OCI-LY3 (cell line): ENCODE results near the gene HSD11B1L.

Source experiments
- H2AFZ ChIP-seq: fragments of 200-600, 300-600 bp; shearing (Covaris generic); 2 replicates; pipeline ENCODE4 v1.6.0; 2014; ENCODE audit warnings: antibody characterized with exemption, low read depth, low read length
- H3K27ac ChIP-seq: fragments of 200-600, 300-600 bp; sonication (generic); 2 replicates; pipeline ENCODE4 v1.5.1; 2014; ENCODE audit warnings: mild to moderate bottlenecking, low read length, moderate library complexity, mixed read lengths
- H3K27me3 ChIP-seq: fragments of 200-600, 300-600 bp; sonication (generic); 2 replicates; pipeline ENCODE4 v1.6.1; 2014; ENCODE audit warnings: low read depth, low read length, mixed read lengths
- H3K36me3 ChIP-seq: fragments of 200-600, 300-600 bp; sonication (generic); replicated peaks from 2 replicates; pipeline ENCODE3; 2014; ENCODE audit warnings: low read depth, low read length, mixed read lengths
- H3K4me1 ChIP-seq: fragments of 300-600, 200-600 bp; sonication (generic); 2 replicates; pipeline ENCODE4 v1.6.1; 2014; ENCODE audit warnings: low read length, mixed read lengths
- H3K4me2 ChIP-seq: fragments of 200-600, 300-600 bp; sonication (generic); 2 replicates; pipeline ENCODE4 v1.6.1; 2014; ENCODE audit warnings: low read length, mixed read lengths
- H3K4me3 ChIP-seq: fragments of 300-600, 200-600 bp; sonication (generic); 2 replicates; pipeline ENCODE4 v1.5.1; 2014; ENCODE audit warnings: antibody characterized with exemption, mild to moderate bottlenecking, low read length, moderate library complexity
- H3K79me2 ChIP-seq: fragments of 300-600, 200-600 bp; shearing (Covaris generic); 2 replicates; pipeline ENCODE4 v1.6.1; 2014; ENCODE audit warnings: mild to moderate bottlenecking, low read length, mixed read lengths
- H3K9ac ChIP-seq: fragments of 300-600, 200-600 bp; shearing (Covaris generic); 2 replicates; pipeline ENCODE4 v1.6.0; 2014; ENCODE audit warnings: mild to moderate bottlenecking, low read length, moderate library complexity
- H3K9me3 ChIP-seq: fragments of 200-600, 300-600 bp; shearing (Covaris generic); 2 replicates; pipeline ENCODE4 v1.6.1; 2014; ENCODE audit warnings: low read length, mixed read lengths; ENCODE audit not compliant: insufficient read depth
- H4K20me1 ChIP-seq: fragments of 200-600, 300-600 bp; sonication (generic); 2 replicates; pipeline ENCODE4 v1.6.1; 2016; ENCODE audit warnings: low read length, mixed read lengths; ENCODE audit not compliant: insufficient read depth
- CTCF ChIP-seq: fragments of 200-600, 300-600 bp; sonication (generic); IDR thresholded peaks from 2 replicates; pipeline ENCODE4 v1.5.1; 2014; ENCODE audit warnings: antibody characterized with exemption, low read length, low read depth
- EZH2phosphoT487 ChIP-seq: fragments of 200-600 bp; shearing (Covaris generic); IDR thresholded peaks from 2 replicates; pipeline ENCODE4 v1.6.1; 2018; ENCODE audit warnings: antibody characterized with exemption, mixed run types, low read depth

HSD11B1L gene

GRCh38 chr19:5678071-5678718, 2.6 kb upstream of the HSD11B1L start:
- Histone ChIP-seq H3K27ac (no peak overlapping the region), H3K9me3 (no peaks in the 10 kb centered on the region), H3K79me2 (peaks cover 12% of the 10 kb centered on the region), H3K9ac (no peak overlapping the region), H4K20me1 (no peaks in the 10 kb centered on the region), H2AFZ (no peak overlapping the region), H3K4me2 (no peak overlapping the region), H3K36me3 (peaks cover 6% of the 10 kb centered on the region), H3K27me3 (no peaks in the 10 kb centered on the region), H3K4me3 (no peak overlapping the region), H3K4me1 (peaks cover 12% of the 10 kb centered on the region; the same call in 1 of the 2 replicates)
- TF ChIP-seq CTCF (no peak), EZH2phosphoT487 (no peak)

DNA sequence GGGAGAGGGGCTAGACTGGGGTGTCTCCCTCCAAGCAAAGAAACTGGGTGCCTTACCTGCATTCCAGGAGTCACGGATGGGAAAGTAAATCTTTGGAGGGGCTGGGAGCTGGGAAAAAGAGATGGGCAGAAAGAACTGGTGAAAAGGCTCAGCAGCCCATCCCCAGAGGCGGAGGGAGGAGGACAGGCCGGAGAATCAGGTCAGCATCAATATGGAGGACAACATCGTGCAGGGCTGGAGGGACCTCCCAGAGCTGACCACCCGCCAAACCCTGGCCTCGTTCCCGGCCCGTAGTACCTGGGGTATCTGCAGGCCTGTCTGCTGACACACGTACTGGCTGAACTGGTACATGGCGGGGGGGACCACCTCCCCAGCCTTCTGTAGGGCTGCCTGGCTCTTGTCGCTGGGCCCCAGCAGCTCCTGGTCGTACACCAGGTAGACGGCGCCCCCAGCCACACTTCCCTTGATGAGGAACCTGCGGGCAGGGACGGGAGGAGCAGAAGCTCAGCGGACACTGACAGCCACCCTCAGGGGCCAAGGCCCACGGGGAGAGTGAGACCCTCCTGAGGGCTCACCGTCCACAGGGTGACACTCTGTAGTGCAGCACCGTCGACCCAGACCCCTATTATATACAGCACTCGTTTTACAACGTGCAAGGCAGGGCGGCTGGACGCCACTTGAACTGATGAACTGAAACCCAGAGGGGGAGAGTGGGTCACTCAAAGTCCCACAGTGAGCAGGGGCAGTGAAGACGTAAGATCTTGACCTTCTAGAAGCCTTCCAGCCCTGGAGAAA, 1.3 kb upstream of the HSD11B1L start:
- no peaks in the 10 kb centered on the region for H3K9me3 ChIP-seq
- H2AFZ ChIP-seq: peak overlapping the region; percentile 81; the same call in 1 of the 2 replicates
- peak overlapping the region; percentile 88 for H3K4me3 ChIP-seq
- H3K36me3 ChIP-seq: peaks cover 3% of the 10 kb centered on the region
- H3K79me2 ChIP-seq: peaks cover 12% of the 10 kb centered on the region
- peak overlapping the region; percentile 65 for H3K27ac ChIP-seq
- H3K27me3 ChIP-seq: no peaks in the 10 kb centered on the region
- no peaks in the 10 kb centered on the region for H4K20me1 ChIP-seq
- peak overlapping the region; percentile 92 for H3K9ac ChIP-seq
- H3K4me1 ChIP-seq: peaks cover 12% of the 10 kb centered on the region; the same call in 1 of the 2 replicates
- peak overlapping the region; percentile 96 for H3K4me2 ChIP-seq
- TF ChIP-seq EZH2phosphoT487: no peak

GRCh38 chr19:5680084-5680436, 767 bp upstream of the HSD11B1L start:
- H3K36me3 ChIP-seq: peaks cover 3% of the 10 kb centered on the region
- no peaks in the 10 kb centered on the region for H4K20me1 ChIP-seq
- no peaks in the 10 kb centered on the region for H3K9me3 ChIP-seq
- H3K4me3 ChIP-seq: peak overlapping the region; percentile 88
- H3K27ac ChIP-seq: peak overlapping the region; percentile 65
- H3K79me2 ChIP-seq: peaks cover 12% of the 10 kb centered on the region
- H3K4me2 ChIP-seq: peak overlapping the region; percentile 96
- peak overlapping the region; percentile 81 for H2AFZ ChIP-seq
- peaks cover 12% of the 10 kb centered on the region; the same call in 1 of the 2 replicates for H3K4me1 ChIP-seq
- no peaks in the 10 kb centered on the region for H3K27me3 ChIP-seq
- H3K9ac ChIP-seq: peak overlapping the region; percentile 92
- no peak for TF ChIP-seq CTCF
- no peak for TF ChIP-seq EZH2phosphoT487

DNA sequence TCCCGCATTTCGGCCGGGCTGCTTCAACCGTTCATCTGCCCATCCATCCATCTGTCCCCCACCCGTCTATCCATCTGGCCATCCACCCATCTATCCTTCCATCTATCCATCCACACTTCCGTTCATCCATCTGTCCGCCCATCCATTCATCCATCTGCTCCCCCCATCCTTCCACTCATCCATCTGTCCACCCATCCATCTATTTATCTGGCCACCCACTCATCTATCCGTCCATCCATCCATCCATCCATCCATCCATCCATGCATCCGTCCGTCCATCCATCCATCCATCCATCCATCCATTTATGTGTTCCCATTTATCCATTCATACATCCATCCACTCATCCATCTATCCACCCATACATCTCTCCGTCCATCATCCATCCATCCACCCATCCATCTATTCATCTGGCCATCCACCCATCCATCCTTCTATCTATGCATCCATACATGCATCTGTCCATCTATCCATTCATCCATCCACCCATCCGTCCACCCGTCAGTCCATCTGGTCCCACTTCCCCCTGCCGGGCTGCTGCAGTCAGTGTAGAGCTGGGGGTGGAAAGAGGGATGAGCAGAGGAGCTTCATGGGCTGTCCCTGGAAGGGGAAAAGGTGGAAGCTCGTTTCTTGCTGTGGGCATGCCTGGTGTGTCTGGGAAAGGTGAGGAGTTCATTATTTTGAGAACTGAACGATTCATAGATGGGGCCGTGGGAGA, 722 bp downstream of the HSD11B1L start:
- H3K79me2 ChIP-seq: peaks cover 12% of the 10 kb centered on the region
- no peaks in the 10 kb centered on the region for H3K27me3 ChIP-seq
- H3K9ac ChIP-seq: no peak overlapping the region
- peaks cover 17% of the 10 kb centered on the region; the same call in 1 of the 2 replicates for H3K4me1 ChIP-seq
- no peak overlapping the region for H2AFZ ChIP-seq
- H3K4me3 ChIP-seq: peak overlapping the region; percentile 88
- TF ChIP-seq EZH2phosphoT487 (no peak), CTCF (no peak)
- H3K4me2 ChIP-seq: peak overlapping the region; percentile 79
- H3K27ac ChIP-seq: no peak overlapping the region
- no peaks in the 10 kb centered on the region for H4K20me1 ChIP-seq
- H3K9me3 ChIP-seq: no peaks in the 10 kb centered on the region
- H3K36me3 ChIP-seq: peaks cover 3% of the 10 kb centered on the region
